HG03469 (cell line): ENCODE measurements around the gene SH3TC1.

ENCODE experiments used
- ATAC-seq: cut with Tn5 transposase; IDR thresholded peaks from one replicate; pipeline ENCODE4 v1.9.1; 2021; ENCODE audit warnings: mild to moderate bottlenecking, moderate library complexity, moderate number of reproducible peaks; ENCODE audit not compliant: unreplicated experiment

SH3TC1 gene

GRCh38 chr4:8241211-8241779, 42.2 kb downstream of the SH3TC1 start:
- ATAC-seq = no peak

DNA sequence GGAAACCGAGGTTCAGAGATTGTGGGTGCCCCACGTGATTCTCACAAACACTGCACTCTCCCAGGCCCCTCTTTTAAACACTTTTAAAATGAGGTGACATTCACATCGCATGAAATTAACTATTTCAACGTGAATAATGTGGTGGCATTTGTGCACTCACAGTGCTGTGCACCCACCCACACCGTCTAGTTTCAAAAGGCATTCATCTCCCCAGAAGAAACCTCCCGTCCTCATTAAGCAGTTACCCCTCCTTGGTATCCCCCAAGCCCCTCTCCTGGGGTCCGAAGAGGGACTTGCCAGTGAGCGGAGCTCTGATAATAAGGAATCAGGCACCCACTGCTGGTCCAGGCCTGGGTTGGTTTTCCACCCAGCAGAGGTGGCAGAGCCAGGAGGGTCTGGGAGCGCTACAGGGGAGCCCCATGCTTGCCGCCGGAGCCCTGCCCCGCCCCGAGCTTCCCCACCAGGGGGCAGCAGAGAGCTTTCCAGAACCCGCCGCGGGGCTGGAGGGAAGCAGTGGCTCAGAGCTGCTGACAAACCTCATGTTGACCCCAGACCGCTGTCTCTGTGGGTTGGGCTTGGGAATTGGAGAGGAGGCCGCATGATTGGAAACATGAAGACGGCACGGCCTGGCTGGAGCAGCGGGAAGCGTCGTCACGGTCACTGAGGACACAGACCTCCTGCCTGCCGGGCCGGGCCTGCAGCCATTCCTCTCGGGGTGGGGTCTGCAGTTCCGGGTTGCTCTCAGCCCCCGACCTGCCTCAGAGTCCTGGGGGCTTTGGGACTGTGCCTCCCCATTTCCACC, 43.0 kb downstream of the SH3TC1 start:
- no peak for ATAC-seq

DNA sequence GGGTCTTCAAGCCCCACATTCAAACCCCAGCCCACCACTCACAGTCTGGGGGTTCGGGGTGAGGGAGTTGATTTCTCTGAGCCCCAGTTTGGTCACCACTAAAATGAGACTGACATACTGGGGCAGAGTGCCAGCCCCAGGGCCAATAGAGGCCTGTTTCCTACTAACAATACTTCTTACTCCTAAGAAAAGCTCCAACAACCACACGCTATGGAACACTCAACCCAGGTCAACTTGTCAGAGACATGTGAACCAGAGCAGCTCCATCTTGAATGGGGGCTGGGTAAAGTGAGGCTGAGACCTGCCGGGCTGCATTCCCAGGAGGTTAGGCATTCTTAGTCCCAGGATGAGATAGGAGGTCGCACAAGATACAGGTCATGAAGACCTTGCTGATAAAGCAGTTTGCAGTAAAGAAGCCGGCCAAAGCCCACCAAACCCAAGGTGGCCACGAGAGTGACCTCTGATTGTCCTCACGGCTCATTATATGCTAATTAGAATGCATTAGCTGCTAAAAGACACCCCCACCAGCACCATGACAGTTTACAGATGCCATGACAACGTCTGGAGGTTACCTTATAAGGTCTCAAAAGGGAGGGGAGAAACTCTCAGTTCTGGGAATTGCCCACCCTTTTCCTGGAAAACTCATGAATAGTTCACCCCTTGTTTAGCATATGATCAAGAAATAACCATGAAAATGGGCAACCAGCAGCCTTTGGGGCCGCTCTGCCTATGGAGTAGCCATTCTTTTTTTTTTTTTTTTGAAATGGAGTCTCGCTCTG, 43.9 kb downstream of the SH3TC1 start:
- ATAC-seq = no peak

GRCh38 chr4:8244001-8244757, 45.1 kb downstream of the SH3TC1 start:
- ATAC-seq = no peak

DNA sequence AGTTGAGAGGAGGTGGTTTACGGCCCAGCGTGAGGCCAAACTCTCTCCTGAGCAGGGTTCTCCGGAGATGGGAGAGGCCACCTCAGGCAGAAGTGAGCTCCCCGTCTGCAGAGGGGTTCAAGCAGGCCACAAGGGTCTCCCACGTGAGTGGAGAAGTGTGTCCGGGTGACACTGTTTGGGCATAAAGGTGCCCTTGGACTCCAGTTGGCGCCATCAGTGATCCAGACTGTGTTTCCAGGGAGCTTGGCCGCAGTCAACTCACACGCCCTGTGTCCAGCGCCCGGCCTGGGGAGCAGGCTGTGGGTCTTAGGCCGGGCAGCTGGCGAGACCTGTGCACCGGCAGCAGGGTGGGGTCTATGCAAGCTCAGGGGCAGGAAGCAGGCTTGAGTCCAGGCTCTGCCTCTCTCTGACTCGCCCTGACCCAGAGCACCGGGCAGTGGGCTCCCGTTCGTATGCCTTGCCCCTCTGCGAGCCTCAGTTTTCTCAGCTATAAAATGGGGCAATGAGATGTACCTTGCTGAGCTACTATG, 45.9 kb downstream of the SH3TC1 start:
- no peak for ATAC-seq

DNA sequence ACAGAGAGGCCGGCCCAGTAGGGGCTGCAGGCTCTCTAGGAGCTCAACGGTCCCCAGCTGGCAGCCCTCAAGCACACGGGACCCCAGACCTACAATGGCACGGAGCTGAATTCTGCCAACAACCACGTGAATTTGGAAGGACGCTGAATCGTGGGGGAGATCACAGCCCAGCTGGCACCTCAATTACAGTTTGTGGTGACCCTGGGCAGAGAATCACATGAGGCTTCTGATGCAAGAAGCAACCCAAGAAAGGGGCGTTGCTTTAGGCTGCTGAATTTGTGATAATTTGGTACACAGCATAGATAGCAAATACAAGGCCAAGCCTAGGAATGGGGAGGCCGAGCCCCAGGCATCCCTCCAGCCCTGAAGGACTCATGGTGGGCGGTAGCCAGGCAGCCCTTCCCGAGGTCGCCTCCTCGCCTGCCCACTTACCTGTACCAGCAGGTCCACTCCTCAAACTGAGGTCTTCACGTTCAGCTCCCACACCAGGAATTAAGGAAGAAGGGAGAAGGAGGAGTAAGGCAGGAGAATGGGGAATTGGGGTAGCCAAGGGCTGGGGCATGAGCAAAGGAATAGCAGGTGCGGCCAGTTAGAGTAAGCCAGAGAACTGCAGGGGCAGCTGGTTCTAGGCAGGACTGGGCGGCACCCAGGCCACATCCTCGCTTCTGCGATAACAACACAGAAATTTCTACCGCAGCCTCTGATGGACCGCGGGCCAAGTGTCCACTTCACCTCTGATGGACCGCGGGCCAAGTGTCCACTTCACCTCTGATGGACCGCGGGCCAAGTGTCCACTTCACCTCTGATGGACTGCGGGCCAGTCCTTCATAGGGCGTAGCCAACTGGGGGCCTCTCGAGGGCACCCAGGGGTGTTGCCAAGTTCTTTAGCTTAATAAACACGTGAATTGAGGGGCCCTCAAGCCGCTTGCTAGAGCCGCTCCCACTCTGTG, 47.1 kb downstream of the SH3TC1 start:
- no peak for ATAC-seq

DNA sequence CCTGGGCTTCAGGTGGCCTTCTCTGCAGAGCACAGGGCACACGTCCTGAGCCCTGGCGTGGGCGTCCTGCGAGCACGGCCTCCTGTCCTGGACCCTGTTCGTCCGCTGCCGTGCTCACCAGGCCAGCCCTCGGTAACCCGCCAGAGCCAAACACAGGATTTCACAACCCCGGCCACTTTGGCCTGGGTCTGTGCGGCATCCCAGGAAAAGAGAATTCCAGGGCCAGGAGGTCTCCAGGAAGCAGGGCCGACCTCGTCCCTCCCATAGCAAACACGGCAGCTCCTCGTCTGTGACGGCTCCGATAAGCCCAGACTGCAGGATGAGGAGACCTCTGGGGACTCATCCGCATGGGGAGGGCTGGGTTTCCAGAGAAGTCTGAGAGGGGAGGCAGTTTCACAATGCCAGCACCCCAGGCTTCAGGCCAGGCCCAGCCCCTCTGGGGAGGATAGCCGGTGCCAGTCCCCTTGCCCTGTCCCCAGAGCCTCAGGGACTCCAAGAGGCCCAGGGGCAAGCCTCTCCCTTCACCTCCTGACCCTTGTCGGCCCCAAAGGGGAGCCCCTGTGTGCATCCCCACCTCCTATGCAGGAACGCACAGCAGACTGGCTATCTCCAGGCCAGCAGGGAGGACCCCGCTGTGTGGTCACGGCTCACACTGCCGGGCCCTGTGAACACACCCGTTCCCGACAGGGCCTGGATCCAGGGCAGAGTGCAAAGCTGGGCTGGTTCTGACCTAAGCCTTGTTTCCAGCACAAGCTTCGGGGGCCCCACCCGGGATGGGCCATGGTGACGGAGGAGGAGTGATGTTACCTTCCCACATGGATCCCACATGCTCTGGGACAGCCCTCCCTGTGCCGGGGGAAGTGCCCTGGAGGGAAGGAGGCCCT, 48.2 kb downstream of the SH3TC1 start:
- ATAC-seq = no peak

DNA sequence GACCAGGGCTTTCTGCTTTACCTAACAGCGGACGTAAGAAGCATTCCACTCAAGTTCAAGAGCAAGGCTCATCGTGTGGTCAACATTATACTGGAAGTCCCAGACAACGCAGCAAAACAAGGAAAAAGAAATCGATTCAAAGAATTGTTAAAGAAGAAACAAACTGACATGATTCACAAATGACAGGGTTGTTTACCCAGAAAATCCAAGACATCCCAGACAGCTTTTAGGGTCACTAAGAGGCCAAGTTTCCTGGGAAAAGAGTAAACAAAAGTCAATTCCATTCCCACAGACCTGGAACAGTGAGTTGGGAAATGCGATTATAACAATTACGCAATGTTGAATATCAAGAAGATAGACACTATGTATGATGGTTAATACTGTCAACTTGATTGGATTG, 49.0 kb downstream of the SH3TC1 start:
- ATAC-seq = no peak

DNA sequence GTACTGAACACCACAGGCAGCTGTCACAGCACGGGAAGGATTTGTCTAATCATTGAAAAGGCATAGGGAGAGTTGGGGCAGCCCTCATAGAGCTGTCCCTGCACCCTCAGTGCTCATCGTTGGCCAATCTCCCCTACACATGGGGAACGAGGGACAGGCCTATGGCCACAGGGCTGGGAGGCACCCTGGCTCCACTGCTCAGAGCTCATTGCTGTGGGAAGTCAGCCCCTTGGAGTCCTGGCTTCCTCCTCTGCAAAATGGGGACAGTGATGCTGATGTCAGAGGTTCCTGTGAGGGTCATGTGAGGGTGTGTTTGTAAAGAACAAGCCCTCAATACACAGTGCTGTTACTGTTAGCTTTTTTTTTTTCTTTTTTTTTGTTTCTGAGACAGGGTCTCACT, 51.1 kb downstream of the SH3TC1 start:
- no peak for ATAC-seq

GRCh38 chr4:8250637-8251036, 51.5 kb downstream of the SH3TC1 start:
- no peak for ATAC-seq

GRCh38 chr4:8251110-8251883, 52.2 kb downstream of the SH3TC1 start:
- ATAC-seq = no peak

- ATAC-seq = no peak
These were observed 53.4 kb downstream of the SH3TC1 start for GRCh38 chr4:8252301-8253173.

GRCh38 chr4:8254076-8254475, 55.0 kb downstream of the SH3TC1 start:
- ATAC-seq = no peak

GRCh38 chr4:8255698-8256441, 56.8 kb downstream of the SH3TC1 start:
- no peak for ATAC-seq

DNA sequence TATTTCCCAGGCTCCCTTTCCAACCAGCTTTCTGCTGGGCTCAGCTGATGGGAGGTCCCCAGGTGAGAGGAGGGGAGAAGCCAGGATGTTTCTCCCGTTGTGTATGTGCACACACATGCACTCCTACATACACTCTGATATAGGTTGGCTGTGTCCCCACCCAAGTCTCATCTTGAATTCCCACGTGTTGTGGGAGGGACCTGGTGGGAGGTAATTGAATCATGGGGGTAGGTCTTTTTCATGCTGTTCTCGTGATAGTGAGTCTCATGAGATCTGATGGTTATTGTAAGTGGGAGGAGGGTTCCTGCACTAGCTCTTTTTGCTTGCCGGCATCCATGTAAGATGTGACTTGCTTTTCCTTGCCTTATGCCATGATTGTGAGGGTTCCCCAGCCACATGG, 58.8 kb downstream of the SH3TC1 start:
- ATAC-seq = no peak

DNA sequence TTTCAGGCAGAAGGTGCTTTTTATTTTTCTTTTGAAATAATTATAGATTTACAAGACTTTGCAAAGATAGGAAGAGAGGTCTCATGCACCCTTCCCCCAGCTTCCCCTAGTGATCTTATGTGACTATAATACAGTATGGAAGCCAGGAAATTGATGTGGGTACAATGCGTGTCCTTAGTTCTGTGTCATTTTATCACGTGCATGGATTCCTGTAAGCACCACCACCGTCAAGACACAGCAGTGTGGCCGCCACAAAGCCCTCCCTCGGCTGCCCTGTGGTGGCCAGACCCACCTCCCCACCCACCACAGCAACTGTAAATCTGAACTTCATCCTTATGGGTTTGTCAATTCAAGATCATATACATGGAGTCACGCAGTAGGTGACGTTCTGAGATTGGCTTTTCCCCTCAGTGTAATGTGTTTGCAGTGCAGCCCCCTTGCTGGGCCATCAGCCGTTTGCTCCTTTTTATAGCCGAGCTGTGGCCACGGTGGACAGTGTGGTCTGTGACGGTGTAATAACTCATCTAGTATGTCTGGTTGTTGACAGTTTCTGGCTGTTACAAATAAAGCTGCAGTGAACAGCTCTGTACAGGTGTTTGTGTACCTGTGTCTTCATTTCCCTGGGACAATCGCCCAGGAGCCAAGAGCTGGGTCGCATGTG, 59.6 kb downstream of the SH3TC1 start:
- ATAC-seq = no peak
